Mesendoderm (in vitro differentiated cells): ENCODE measurements around the gene PDCD2L.

ENCODE experiments used
- DNase-seq: peaks from one replicate; pipeline ENCODE4 v3.0.0; 2013
- H2AK5ac ChIP-seq: 2 replicates; pipeline ENCODE4 v1.6.1; 2013; ENCODE audit warnings: low read length, inconsistent platforms
- H2BK120ac ChIP-seq: 2 replicates; pipeline ENCODE4 v1.6.1; 2013; ENCODE audit warnings: low read depth, mild to moderate bottlenecking, low read length, moderate library complexity, mixed read lengths
- H2BK15ac ChIP-seq: replicated peaks from 2 replicates; pipeline ENCODE4 v1.6.1; 2013; ENCODE audit warnings: low read depth, mild to moderate bottlenecking, moderate library complexity
- H2BK5ac ChIP-seq: 2 replicates; pipeline ENCODE4 v1.6.1; 2013; ENCODE audit warnings: low read length, inconsistent platforms
- H3K18ac ChIP-seq: 2 replicates; pipeline ENCODE4 v1.6.1; 2013; ENCODE audit warnings: mild to moderate bottlenecking, low read length, mixed read lengths
- H3K23ac ChIP-seq: one replicate; pipeline ENCODE4 v1.6.1; 2013; ENCODE audit warnings: low read length
- H3K27ac ChIP-seq: 2 replicates; pipeline ENCODE4 v1.5.1; 2013; ENCODE audit warnings: low read depth, mild to moderate bottlenecking, inconsistent platforms, low read length, moderate library complexity
- H3K27me3 ChIP-seq: 2 replicates; pipeline ENCODE4 v1.6.1; 2013; ENCODE audit warnings: low read length, control low read depth, mild to moderate bottlenecking, inconsistent platforms; ENCODE audit not compliant: insufficient read depth, poor library complexity
- H3K36me3 ChIP-seq: 2 replicates; pipeline ENCODE4 v1.6.1; 2013; ENCODE audit warnings: low read length, inconsistent platforms; ENCODE audit not compliant: control insufficient read depth, insufficient read depth
- H3K4ac ChIP-seq: one replicate; pipeline ENCODE4 v1.6.1; 2013; ENCODE audit warnings: low read depth, mild to moderate bottlenecking, low read length, moderate library complexity
- H3K4me1 ChIP-seq: 2 replicates; pipeline ENCODE4 v1.6.1; 2013; ENCODE audit warnings: low read depth, low read length, inconsistent platforms; ENCODE audit not compliant: control insufficient read depth
- H3K4me2 ChIP-seq: 2 replicates; pipeline ENCODE4 v1.6.1; 2013; ENCODE audit warnings: low read length
- H3K4me3 ChIP-seq: 2 replicates; pipeline ENCODE4 v1.5.1; 2013; ENCODE audit warnings: mild to moderate bottlenecking, low read length
- H3K56ac ChIP-seq: one replicate; pipeline ENCODE4 v1.6.1; 2013; ENCODE audit warnings: low read length
- H3K79me1 ChIP-seq: 2 replicates; pipeline ENCODE4 v1.6.1; 2013; ENCODE audit warnings: low read length, inconsistent platforms
- H3K79me2 ChIP-seq: 2 replicates; pipeline ENCODE4 v1.6.1; 2013; ENCODE audit warnings: mild to moderate bottlenecking, low read length; ENCODE audit not compliant: control insufficient read depth, insufficient read depth
- H3K9ac ChIP-seq: 2 replicates; pipeline ENCODE4 v1.6.1; 2013; ENCODE audit warnings: low read length, inconsistent platforms
- H4K5ac ChIP-seq: one replicate; pipeline ENCODE4 v1.6.1; 2013; ENCODE audit warnings: low read length
- H4K8ac ChIP-seq: one replicate; pipeline ENCODE4 v1.6.1; 2013; ENCODE audit warnings: low read depth, mild to moderate bottlenecking, control low read depth, low read length, moderate library complexity
- WGBS: extraction: QIAGEN DNeasy Blood & Tissue Kit; methylation state at CpG from one replicate; pipeline ENCODE4 v1.1.7; 2013; ENCODE audit warnings: low lambda C conversion rate, missing lambda C conversion rate; ENCODE audit not compliant: insufficient coverage; ENCODE audit errors: extremely low coverage; 5-methylcytosine and 5-hydroxymethylcytosine counted together

The PDCD2L gene

GRCh38 chr19:34359954-34360315 lies 44.3 kb upstream of the PDCD2L start:
- Histone ChIP-seq H3K4me3 (no peak overlapping the region), H4K8ac (no peak overlapping the region), H3K4ac (peak overlapping the region; percentile 72), H4K5ac (no peak overlapping the region), H3K27me3 (no peaks in the 10 kb centered on the region), H3K9ac (peak overlapping the region; percentile 81), H3K36me3 (no peaks in the 10 kb centered on the region), H3K4me2 (no peak overlapping the region), H2AK5ac (no peak overlapping the region), H3K56ac (peak overlapping the region; percentile 87), H3K4me1 (no peaks in the 10 kb centered on the region), H3K23ac (no peak overlapping the region), H3K18ac (peak overlapping the region; percentile 33), H3K79me1 (no peaks in the 10 kb centered on the region), H2BK120ac (no peak overlapping the region), H2BK5ac (no peak overlapping the region), H3K27ac (peak overlapping the region; percentile 55), H2BK15ac (no peak overlapping the region), H3K79me2 (no peaks in the 10 kb centered on the region)
- no peak for DNase-seq
- no CpG with 5 or more reads among the region's 7 CpGs for WGBS

- H3K27ac ChIP-seq, result no peak overlapping the region
- WGBS, result no CpG with 5 or more reads among the region's 9 CpGs
- no peak overlapping the region for H2BK5ac ChIP-seq
- no peak overlapping the region for H3K4me3 ChIP-seq
- H3K4me2 ChIP-seq, result no peak overlapping the region
- H4K5ac ChIP-seq, result no peak overlapping the region
- H3K23ac ChIP-seq, result no peak overlapping the region
- H3K79me2 ChIP-seq, result no peaks in the 10 kb centered on the region
- H3K27me3 ChIP-seq, result no peaks in the 10 kb centered on the region
- no peaks in the 10 kb centered on the region for H3K4me1 ChIP-seq
- no peak for DNase-seq
- no peak overlapping the region for H2BK15ac ChIP-seq
- no peak overlapping the region for H2AK5ac ChIP-seq
- H3K4ac ChIP-seq, result no peak overlapping the region
- no peak overlapping the region for H3K18ac ChIP-seq
- H2BK120ac ChIP-seq, result no peak overlapping the region
- H4K8ac ChIP-seq, result no peak overlapping the region
- H3K9ac ChIP-seq, result no peak overlapping the region
- no peak overlapping the region for H3K56ac ChIP-seq
- peaks cover under 1% of the 10 kb centered on the region for H3K79me1 ChIP-seq
- no peaks in the 10 kb centered on the region for H3K36me3 ChIP-seq
These were observed 43.8 kb upstream of the PDCD2L start for GRCh38 chr19:34360354-34360909.

GRCh38 chr19:34362679-34363069 lies 41.5 kb upstream of the PDCD2L start:
- Histone ChIP-seq H3K18ac (no peak overlapping the region), H3K27ac (no peak overlapping the region), H3K23ac (no peak overlapping the region), H3K4ac (no peak overlapping the region), H2AK5ac (no peak overlapping the region), H3K56ac (no peak overlapping the region), H3K36me3 (no peaks in the 10 kb centered on the region), H3K4me3 (no peak overlapping the region), H3K79me2 (peaks cover 8% of the 10 kb centered on the region), H3K27me3 (no peaks in the 10 kb centered on the region), H2BK15ac (no peak overlapping the region), H2BK5ac (no peak overlapping the region), H2BK120ac (no peak overlapping the region), H3K79me1 (peaks cover 10% of the 10 kb centered on the region), H4K5ac (no peak overlapping the region), H3K4me2 (no peak overlapping the region), H3K9ac (no peak overlapping the region), H3K4me1 (peaks cover 5% of the 10 kb centered on the region), H4K8ac (no peak overlapping the region)
- WGBS, result no CpG with 5 or more reads among the region's 3 CpGs
- no peak for DNase-seq

GRCh38 chr19:34363094-34363493 lies 41.1 kb upstream of the PDCD2L start:
- Histone ChIP-seq H3K23ac (no peak overlapping the region), H3K4me1 (peaks cover 5% of the 10 kb centered on the region), H2BK120ac (no peak overlapping the region), H3K56ac (no peak overlapping the region), H3K27ac (no peak overlapping the region), H3K4me3 (no peak overlapping the region), H2BK15ac (no peak overlapping the region), H3K9ac (no peak overlapping the region), H3K79me2 (peaks cover 8% of the 10 kb centered on the region), H3K79me1 (peaks cover 10% of the 10 kb centered on the region), H3K18ac (no peak overlapping the region), H3K4ac (no peak overlapping the region), H4K8ac (no peak overlapping the region), H3K36me3 (no peaks in the 10 kb centered on the region), H2BK5ac (no peak overlapping the region), H3K4me2 (no peak overlapping the region), H3K27me3 (no peaks in the 10 kb centered on the region), H2AK5ac (no peak overlapping the region), H4K5ac (no peak overlapping the region)
- WGBS, result no CpG with 5 or more reads among the region's 4 CpGs
- peak; percentile 76 for DNase-seq

GRCh38 chr19:34363930-34364329 lies 40.3 kb upstream of the PDCD2L start:
- H4K8ac ChIP-seq, result no peak overlapping the region
- WGBS, result no CpG with 5 or more reads among the region's 5 CpGs
- H2BK15ac ChIP-seq, result no peak overlapping the region
- H2AK5ac ChIP-seq, result no peak overlapping the region
- no peak overlapping the region for H3K4ac ChIP-seq
- H3K9ac ChIP-seq, result no peak overlapping the region
- no peaks in the 10 kb centered on the region for H3K27me3 ChIP-seq
- H3K23ac ChIP-seq, result no peak overlapping the region
- no peak overlapping the region for H2BK120ac ChIP-seq
- no peak for DNase-seq
- H3K56ac ChIP-seq, result no peak overlapping the region
- peaks cover 5% of the 10 kb centered on the region for H3K4me1 ChIP-seq
- no peak overlapping the region for H3K27ac ChIP-seq
- H3K18ac ChIP-seq, result no peak overlapping the region
- no peak overlapping the region for H3K4me2 ChIP-seq
- peaks cover 3% of the 10 kb centered on the region for H3K36me3 ChIP-seq
- H3K79me2 ChIP-seq, result peaks cover 8% of the 10 kb centered on the region
- H3K4me3 ChIP-seq, result no peak overlapping the region
- peaks cover 10% of the 10 kb centered on the region for H3K79me1 ChIP-seq
- no peak overlapping the region for H2BK5ac ChIP-seq
- no peak overlapping the region for H4K5ac ChIP-seq

GRCh38 chr19:34364462-34364829 lies 39.8 kb upstream of the PDCD2L start:
- DNase-seq, result no peak
- no CpG with 5 or more reads among the region's 11 CpGs for WGBS
- Histone ChIP-seq H3K56ac (peak overlapping the region; percentile 87), H3K79me2 (peaks cover 8% of the 10 kb centered on the region), H3K4ac (no peak overlapping the region), H2BK5ac (no peak overlapping the region), H3K23ac (no peak overlapping the region), H3K27ac (no peak overlapping the region), H2BK120ac (no peak overlapping the region), H3K4me3 (no peak overlapping the region), H4K5ac (no peak overlapping the region), H2AK5ac (no peak overlapping the region), H4K8ac (no peak overlapping the region), H2BK15ac (no peak overlapping the region), H3K79me1 (peaks cover 10% of the 10 kb centered on the region), H3K4me2 (peak overlapping the region; percentile 61), H3K9ac (peak overlapping the region; percentile 61), H3K18ac (no peak overlapping the region), H3K27me3 (no peaks in the 10 kb centered on the region), H3K36me3 (peaks cover 3% of the 10 kb centered on the region), H3K4me1 (peaks cover 5% of the 10 kb centered on the region)
